HG02981 (cell line): ENCODE results near the gene MTMR10.

Experiments
- ATAC-seq: cut with Tn5 transposase; IDR thresholded peaks from one replicate; pipeline ENCODE4 v1.9.1; 2021; ENCODE audit warnings: mild to moderate bottlenecking, moderate library complexity; ENCODE audit not compliant: unreplicated experiment

The MTMR10 gene

GRCh38 chr15:31014608-31014925 is 23.1 kb upstream of the MTMR10 start:
- ATAC-seq = no peak

GRCh38 chr15:31013863-31014607 is 22.6 kb upstream of the MTMR10 start:
- peak; percentile 67 for ATAC-seq

- ATAC-seq = no peak
These were observed 21.0 kb upstream of the MTMR10 start for GRCh38 chr15:31012455-31012854.

GRCh38 chr15:31010036-31010435 is 18.6 kb upstream of the MTMR10 start:
- ATAC-seq = no peak

- no peak for ATAC-seq
These were observed 14.2 kb upstream of the MTMR10 start for GRCh38 chr15:31005660-31006059.

GRCh38 chr15:31004220-31004733 is 12.8 kb upstream of the MTMR10 start:
- ATAC-seq = peak; percentile 89

- ATAC-seq = no peak
These were observed 10.3 kb upstream of the MTMR10 start for GRCh38 chr15:31001702-31002101.

- ATAC-seq = no peak
These were observed 8.3 kb upstream of the MTMR10 start for GRCh38 chr15:30999729-31000128.

GRCh38 chr15:30997270-30997669 is 5.8 kb upstream of the MTMR10 start:
- ATAC-seq = no peak

GRCh38 chr15:30992249-30992864 is 929 bp upstream of the MTMR10 start:
- no peak for ATAC-seq

GRCh38 chr15:30990446-30991254 is 778 bp downstream of the MTMR10 start:
- ATAC-seq = no peak

GRCh38 chr15:30990036-30990435 is 1.4 kb downstream of the MTMR10 start:
- no peak for ATAC-seq

GRCh38 chr15:30985081-30985531 is 6.3 kb downstream of the MTMR10 start:
- no peak for ATAC-seq

GRCh38 chr15:30984542-30984941 is 6.9 kb downstream of the MTMR10 start:
- no peak for ATAC-seq

- no peak for ATAC-seq
These were observed 7.3 kb downstream of the MTMR10 start for GRCh38 chr15:30984118-30984517.

GRCh38 chr15:30979457-30979856 is 12.0 kb downstream of the MTMR10 start:
- ATAC-seq = no peak

- ATAC-seq = no peak
These were observed 13.1 kb downstream of the MTMR10 start for GRCh38 chr15:30978328-30978727.

GRCh38 chr15:30974112-30974511 is 17.3 kb downstream of the MTMR10 start:
- no peak for ATAC-seq

GRCh38 chr15:30973379-30973778 is 18.0 kb downstream of the MTMR10 start:
- no peak for ATAC-seq

GRCh38 chr15:30969724-30970123 is 21.7 kb downstream of the MTMR10 start:
- no peak for ATAC-seq

- ATAC-seq = no peak
These were observed 27.7 kb downstream of the MTMR10 start for GRCh38 chr15:30963681-30964080.

- no peak for ATAC-seq
These were observed 28.8 kb downstream of the MTMR10 start for GRCh38 chr15:30962659-30963058.
